Activated CD4-positive, alpha-beta T cell treated with anti-CD3 and anti-CD28 coated beads, Interleukin-2, amount 50 U/mL, for 48 hours (primary cell): ENCODE results near the gene ZNF837.
A peak's percentile ranks its signal among the peaks of the same experiment; 100 is the strongest.
"Not testable (repeated sequence)": the region's sequence is repeated elsewhere in the genome, so short reads cannot be mapped to it uniquely, and the experiment has no call there.

ENCODE experiments used
- DNase-seq, 2 experiments: peaks; one replicate each; pipeline ENCODE4 v3.0.0-alpha.2; 2020

The ZNF837 gene

DNA sequence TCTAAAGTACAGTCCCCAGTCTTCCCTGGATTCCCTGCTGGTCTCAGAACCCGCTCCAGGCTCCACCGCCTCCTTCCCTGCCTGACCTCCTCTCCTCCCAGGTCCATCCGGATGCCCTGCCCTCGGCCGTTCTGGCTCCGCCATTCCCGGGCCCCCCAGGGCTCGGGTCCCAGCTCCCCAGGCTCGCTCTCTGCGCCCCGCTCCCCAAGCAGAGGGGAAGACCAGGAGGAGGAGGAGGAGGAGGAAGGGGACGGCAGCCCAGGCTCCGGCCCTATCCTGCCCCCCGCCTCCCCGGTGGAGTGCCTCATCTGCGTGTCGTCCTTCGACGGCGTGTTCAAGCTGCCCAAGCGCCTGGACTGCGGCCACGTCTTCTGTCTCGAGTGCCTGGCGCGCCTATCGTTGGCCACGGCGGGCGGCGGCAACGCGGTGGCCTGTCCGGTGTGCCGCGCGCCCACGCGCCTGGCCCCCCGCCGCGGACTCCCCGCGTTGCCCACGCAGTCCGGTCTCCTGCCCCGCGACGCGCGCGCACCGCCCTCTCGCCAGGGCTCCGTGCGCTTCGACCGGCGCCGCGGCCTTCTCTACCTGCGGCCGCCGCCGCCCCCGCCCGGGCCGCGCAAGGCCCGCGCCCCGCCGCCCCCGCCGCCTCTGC, 15.3 kb upstream of the ZNF837 start:
- DNase-seq = peak in 1 of 2 experiments; percentile 33

DNA sequence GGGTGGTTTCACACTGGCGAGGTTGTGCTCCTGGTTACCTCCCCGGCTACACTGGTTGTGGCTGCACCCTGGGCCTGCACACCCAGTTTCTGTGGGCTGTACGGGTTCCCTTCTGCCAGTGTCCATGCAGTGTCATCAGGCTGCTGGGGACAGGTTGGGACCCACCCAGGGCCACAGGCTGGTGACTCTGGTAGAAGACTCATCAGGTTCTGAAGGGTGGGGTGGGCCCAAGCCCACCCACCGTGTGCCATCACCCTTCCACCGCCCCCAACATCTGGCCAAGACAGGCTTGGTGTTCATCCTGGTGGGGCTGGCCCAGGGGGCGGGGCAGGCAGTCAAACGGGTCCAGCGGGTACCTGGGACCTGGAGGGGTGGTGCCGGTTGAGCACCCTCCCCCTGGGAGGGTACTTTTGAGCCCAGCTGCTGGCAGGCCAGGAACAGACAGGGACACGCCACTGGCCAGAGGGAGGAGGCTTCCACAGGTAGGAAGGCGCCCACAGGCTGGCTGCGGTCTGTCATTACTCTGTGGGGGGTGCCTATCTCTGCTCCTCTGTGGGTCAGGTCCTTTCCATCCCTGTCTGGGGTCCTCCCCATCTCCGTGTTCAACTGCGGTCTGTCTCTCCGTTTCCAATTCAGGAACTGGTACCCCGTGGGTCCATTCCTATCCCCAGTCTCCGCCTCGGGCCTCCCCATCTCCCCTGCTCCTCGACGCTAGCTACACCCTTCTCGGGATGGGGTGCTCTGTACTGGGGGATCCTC, 14.6 kb upstream of the ZNF837 start, which contains the start of gene RNF225:
Gene RNF225, plus strand, starts transcription at position 437 of the 759 bp plus-strand sequence. CDS start 434 bp downstream, outside the sequence.
- DNase-seq = peak in 1 of 2 experiments; percentile 41

DNA sequence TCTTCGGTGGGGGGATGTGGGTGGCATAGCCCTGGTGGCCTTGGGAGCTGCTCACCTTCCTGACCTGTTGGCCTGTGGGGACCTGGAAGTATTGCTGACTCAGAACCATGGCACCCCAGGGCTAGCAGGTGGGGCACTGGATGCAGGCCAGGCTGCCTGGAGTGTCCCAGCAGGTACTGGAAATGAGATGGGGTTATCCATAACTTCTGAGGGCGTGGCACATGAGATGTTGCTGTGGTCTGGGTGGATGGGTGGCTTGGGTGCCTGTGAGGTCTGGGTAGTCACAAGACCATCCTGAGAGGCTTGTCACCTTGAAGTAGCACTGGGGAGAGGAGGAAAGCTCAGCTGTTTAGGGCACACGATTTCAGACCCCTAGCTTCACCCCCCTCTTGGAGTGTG, 14.0 kb upstream of the ZNF837 start:
- no peak for DNase-seq

DNA sequence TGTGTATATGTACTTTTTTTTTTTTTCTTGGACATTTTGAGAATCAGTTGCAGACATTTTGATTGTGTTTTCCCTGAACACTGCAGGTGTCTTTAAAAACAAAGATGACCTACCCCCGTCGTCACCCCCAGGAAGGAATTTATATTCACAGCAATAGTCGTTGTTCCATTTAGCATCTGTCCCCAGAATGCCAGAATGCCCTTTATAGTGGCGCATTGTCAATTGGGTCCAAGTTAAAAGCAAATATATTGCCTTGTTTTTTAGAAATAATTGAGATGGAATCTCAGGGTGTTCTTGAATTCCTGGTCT, 12.8 kb upstream of the ZNF837 start:
- DNase-seq = no peak

DNA sequence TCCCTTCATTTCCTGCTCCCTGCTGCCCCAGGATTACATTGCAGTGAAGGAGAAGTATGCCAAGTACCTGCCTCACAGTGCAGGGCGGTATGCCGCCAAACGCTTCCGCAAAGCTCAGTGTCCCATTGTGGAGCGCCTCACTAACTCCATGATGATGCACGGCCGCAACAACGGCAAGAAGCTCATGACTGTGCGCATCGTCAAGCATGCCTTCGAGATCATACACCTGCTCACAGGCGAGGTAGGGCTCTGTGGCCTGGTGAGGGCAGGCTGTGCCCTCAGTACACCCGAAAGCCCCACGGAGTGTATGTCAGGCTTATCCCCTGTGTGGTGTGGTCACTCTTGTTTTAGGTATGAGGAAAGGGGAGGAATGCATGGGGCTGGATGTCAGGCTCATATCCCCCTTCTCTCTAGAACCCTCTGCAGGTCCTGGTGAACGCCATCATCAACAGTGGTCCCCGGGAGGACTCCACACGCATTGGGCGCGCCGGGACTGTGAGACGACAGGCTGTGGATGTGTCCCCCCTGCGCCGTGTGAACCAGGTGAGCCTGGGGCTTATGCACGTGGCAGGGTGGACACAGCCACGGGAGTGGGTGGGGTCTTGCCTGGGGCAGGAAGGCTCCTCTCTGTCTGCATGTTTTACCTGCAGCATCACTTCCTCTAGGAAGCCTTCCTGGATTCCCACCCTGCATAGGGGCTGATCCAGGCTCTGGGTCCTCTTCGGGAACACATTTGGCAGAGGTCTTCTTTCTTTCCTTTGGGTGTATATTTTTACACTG, 12.3 kb upstream of the ZNF837 start:
- DNase-seq = no peak

DNA sequence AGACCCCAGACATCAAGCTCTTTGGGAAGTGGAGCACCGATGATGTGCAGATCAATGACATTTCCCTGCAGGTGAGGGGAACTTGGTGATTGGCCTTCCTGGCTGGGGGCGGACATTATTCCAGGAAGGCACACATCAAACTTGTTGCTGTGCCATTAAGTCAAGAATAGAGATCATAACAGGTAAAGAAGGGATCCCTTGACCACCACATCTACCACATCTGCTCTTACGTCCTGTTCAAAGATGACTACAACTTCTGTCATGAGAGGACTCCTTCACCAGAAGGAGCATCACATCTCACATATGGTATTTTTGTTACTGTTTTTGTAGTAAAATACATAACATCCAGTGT, 7.3 kb upstream of the ZNF837 start:
- DNase-seq = no peak

DNA sequence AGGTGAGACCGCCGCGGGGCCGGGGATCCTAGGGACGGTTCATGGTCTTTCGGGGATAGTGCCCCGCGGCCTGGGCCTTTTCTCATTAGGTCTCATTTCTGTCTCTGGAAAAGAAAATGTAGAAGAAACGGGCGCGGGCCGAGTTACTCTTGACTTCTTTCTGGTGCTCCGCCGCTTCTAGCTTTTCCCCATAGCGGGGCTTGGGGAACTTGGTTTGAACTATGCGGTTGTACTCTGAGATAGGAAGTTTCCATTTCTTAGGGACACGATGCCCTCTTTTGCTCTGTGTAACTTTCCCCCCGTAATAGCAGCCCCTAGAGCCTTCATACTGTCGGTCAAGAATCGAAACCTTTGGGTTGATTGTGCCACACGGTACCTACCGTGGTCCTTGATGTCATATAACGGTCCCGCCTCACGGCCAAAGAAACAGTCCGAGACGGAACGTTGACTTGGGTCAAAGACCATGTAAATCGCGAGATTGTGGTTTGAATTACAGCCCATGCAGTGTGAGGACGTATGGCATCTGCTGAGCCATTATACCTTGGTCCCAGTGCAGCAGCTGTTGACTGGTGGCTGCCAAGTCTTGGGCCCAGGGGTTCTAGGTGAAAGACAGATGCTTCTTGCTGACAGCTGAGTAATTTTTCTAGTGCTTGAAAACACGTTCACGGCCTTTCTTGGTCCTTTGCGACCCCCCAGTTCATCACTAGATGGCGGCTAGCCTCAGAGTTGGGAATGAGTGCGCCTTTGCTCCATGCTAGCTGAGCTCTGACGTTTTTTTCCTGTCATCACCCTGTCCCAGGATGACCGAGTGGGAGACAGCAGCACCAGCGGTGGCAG, 6.7 kb upstream of the ZNF837 start:
- no peak for DNase-seq

DNA sequence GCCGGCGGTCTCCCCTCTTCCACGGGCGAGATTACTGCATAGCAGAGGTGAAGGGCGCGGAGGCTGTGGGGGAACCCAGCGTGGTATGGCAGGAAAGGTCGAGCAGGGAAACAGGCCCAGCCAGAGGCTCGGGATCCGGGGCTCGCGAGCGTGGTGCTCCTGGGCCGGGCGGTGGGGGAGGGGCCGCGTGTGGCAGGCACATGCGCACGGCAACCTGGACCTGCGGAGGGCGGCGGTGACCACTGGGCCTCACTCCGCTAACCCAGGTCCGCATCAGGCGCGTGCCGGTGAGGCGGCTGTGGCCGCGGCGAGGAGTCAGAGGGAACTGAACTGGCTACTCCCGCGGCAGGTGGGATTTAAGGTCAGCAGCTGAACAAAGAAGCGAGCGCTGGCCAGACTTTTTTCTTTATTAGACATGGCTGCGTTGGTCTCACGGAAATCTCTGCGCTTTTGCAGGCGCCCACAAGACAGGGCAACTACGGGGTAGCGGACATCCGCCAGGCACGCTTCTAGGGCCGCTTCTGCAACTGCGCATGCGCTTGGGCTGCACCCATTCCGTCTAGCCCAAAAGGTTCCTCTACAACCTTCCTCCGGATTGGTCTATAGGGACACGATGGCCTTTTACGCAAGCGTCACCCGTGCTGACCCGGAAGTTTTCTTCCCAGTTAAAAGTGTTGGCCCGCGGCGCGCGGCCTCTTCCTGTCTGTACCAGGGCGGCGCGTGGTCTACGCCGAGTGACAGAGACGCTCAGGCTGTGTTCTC, 5.9 kb upstream of the ZNF837 start, which contains the start of gene RPS5:
Gene RPS5, plus strand, starts transcription at position 694 of the 762 bp plus-strand sequence. CDS start 869 bp downstream, outside the sequence.
- peak; percentile 92 to 95 for DNase-seq

DNA sequence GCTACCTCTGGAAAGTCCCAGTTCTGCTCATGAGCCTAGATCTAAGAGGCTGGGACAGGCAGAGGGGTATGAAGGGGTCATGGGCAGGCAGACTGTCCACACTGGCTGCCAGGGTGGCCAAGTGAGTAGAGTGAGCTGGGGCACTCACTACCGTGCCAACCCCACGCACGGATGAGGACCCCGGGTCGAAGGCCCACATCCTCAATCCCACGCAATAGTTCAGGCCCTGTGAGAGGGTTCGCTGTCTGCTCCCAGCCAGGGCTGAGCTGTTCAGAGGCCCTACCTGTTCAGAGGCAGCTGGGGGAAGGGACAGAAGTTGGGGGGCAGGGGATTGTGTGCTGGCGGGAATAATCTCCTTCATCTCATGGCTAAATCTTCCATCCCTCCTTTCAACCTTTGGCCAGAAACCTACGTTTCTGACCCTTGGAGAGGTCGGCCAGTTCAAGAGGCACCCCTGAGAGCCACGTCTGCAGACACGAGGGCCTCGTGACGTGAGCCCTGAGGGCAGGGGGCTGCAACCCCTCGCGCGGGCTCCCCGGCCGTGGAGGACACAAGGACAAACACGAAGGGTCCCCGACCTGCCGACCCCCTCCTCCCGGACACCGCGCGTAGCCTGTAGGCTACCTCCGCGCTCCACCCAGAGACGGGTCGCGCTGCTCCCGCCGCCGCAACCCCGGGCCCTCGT, 5.2 kb upstream of the ZNF837 start:
- DNase-seq = peak; percentile 46 to 47

DNA sequence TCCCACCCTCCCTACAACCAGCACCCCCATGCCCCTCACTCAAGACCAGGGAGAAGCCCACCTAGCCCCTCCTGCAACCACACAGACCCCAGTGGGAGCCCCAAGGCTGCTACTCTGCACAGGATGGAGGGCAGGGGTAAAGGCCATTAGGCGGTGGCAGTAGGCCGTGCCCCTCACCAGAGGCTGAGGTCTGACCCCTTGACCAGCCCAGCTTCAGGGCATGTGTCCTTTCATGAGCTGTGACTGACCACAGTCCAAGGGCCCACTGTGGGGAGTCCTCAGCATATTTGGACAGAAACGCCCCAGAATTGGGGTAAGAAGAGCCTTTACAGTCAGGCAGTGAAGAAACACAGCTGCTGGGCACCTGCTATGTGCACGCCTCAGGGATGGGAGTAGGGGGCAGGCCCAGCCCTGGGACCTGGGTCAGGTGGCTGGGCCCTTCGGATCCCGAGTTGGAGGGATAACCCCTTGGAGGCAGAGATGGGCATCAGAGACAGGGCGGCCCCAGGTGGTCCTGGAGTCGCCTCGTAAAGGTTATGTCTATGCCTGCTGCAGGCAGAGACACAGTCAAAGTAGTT, 4.6 kb upstream of the ZNF837 start:
- no peak for DNase-seq

DNA sequence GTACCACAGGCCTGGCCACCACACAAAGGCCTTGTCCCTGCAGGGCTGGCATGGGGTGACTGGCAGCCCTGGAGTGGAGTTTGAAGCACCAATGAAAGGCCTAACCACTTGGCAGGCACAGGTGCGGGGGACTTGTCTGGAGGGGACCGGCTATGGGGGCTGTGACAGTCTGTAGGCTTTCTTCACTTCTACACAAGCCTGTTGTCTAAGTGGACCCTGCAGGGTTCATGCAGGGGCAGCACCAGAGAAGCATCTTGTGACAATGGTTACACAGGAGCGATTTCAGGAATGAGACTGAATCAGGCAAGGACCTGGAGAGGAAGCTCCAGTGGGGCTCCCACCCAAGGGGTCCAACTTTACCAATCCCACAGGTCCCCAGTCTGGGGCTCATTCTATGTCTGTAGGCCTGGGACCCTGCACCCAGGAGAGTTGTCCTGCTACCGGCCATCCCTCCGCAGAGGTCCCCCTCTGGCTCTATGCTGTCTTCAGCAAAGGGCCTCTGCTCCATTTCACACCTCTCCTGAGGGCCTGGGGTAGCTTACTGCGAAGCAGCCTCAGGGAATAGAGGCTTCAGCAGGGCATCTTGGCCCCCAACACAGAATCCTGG, 2.3 kb upstream of the ZNF837 start:
- no peak for DNase-seq

DNA sequence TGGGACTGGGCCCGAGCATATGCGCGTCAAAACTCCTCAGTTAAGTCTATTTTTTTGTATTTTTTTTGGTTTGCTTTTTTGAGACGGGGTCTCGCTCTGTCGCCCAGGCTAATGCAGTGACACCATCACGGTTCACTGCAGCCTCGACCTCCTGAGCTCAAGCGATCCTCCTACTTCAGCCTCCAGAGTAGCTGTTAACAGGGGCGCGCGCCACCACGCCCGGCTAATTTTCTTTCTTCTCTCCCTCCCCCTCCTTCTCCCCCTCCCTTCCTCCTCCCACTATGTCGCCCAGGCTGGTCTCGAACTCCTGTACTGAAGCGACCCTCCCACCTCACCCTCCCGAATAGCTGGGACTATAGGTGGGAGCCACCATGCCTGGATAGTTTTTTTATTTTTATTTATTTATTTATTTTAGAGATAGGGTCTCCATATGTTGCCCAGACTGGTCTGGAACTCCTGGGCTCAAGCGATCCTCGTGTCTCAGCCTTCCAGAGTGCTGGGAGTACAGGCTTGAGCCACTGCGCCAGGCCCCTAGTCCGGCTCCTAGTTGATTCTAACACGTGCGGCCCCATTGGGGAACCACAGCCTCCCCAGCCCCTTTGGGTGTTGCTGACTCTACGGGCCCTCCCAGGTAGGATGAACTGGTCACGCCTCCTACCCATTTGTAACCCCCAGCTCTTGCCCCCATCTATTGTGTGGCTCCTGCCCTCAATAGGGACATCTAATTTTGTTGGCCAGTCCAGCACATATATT, 806 bp upstream of the ZNF837 start:
- DNase-seq = no peak

DNA sequence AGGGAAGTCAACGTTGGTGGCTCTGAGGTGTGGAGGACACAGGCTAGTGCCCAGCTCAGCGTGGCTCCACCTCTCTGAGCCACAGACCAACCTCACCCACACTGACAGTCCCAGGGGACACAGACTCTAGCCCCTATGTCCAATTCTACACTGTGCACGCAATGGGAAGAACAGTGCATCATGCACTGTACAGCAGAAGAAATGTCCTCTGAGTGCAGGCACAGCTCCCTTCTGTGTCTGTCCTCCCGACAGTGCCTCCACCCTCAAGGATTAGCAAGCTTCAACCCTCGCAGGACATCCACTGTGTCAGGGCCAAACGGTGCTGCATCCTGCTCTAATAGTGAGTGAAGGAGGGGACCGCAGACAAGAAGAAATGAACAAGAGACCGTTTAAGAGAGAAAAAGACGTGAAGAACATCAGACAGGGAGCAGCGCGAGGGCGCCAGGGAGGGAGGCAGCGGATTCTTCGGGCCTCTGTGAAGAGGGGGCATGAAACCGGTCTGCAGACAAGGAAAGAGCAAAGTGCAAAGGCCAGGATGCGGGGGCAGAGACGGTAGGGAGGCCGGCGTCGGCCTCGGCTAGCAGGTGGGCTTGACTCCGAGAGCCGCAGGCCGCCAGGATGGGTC, 681 bp downstream of the ZNF837 start:
- DNase-seq = peak in 1 of 2 experiments; percentile 28

DNA sequence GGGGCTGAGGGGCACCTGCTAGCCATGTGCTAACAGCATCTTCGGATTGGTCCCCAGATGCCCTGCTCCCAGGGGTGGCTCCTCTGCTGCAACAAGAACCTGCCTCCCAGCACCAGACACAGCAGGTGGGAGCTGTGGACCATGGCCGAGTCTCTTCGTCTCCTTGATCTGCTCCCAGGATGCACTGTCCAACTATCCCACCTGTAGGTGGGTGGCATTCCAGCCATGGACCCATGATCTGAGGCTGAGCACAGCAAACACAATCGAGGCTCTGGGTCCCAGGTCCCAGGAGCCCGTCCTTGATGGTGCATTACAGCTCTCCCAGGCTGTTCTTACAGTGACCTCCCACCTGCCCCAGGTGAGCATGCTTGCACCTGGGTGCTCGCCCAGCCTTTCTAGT, 1.6 kb downstream of the ZNF837 start:
- no peak for DNase-seq

DNA sequence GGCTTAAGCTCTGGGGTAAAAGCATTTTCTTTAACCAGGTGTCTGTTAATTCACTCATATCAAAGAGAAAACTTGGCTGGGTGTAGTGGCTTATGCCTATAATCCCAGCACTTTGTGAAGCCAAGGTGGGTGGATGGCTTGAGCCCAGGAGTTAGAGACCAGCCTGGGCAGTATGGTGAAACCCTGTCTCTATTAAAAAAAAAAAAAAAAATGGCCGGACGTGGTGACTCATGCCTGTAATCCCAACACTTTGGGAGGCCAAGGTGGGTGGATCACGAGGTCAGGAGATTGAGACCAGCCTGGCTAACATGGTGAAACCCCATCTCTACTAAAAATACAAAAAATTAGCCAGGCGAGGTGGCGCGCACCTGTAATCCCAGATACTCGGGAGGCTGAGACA, 4.1 kb downstream of the ZNF837 start:
- DNase-seq = not testable (repeated sequence)

DNA sequence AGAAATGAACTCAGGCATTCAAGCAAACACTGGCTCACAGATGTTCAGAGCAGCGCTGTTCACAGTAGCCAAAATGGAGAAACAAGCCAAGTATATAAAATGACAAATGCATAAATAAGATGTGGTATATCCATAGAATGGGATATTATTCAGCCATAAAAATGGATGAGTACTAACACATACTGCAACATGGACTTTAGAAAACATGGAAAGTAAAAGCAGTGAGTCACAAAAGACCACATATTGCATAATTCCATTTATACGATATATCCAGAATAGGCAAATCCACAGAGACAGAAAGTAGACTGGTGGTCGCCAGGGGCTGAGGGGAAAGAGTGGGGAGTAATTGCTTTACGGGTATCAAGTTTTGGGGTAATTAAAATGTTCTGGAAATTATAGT, 6.6 kb downstream of the ZNF837 start:
- no peak for DNase-seq

DNA sequence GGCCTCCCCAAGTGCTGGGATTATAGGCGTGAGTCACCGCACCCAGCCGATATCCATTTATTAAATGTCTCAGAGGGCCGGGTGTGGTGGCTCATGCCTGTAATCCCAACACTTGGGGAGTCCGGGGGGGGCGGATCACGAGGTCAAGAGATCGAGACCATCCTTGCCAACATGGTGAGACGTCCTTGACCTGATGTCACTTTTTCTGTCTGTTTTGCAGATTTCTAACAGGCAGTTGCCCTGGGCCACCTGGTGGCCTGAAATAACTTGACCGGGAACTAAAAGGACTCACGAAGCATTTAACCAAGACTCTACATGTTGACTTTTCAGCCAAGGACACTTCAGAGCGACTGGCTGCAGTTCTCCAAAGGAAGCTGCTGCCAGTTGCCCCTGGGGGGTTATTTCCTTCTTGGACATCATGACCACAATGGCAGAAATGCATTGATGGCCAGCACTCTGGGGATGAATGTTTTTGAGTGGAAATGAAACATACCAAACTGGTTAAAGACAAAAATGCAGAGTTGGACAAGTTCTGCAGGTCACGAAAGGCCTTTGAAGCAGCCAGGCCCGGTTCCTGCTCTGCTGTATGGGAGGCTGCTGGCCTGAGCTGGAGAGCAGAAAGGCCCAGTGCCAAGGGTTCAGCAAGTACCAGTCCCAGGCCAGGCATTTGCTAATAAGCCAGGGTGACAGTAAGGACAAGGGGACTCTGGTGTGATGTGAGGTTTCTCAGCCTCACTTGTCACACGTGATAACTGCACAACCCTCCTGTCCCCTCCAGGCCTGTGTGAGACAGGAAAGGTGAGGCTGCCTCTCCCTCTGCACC, 8.3 kb downstream of the ZNF837 start:
- no peak for DNase-seq

DNA sequence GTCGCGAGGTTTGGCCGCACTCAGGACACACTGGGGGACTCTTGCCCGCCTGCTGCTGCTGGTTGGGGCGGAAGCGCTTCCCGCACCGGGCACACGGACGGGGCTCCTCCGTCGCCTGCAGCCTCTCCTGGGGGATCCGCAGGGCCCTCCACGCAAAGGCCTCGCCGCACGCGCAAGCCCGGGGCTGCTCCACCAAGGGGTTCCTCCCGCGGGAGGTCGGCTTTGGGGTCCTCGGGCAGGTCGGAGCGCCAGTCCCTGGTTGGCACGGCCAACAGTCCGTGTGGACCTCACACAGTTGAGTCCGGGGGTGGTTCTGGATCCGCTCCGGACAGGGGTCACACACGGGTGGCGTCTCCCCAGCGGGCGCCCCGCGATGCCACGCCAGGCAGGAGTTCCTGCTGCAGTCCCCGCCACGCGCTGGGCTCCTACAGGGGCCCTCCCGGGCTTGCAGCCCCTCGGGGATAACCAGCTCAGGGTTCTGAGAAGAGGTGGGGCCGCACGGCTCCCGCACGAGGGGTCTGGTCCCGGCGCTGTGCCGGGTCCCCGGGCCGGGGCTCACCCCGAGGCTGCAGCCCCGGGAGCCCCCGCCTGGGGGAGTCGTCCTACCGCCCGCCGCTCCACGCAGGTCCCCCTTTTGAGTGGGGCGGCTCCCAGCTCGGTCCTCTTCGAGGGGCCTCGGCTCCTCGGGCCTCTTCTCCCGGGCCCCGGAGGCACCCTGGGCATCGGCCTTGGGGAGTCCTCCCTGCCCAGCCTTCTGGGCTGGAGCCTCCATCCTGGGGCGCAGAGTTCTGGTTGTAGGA, 12.1 kb downstream of the ZNF837 start:
- no peak for DNase-seq
